IMR-90 (cell line): ENCODE measurements around the gene CHMP4B. TPM values are rescaled to one million over a fixed set of nuclear protein-coding genes. Genes with fewer than 3 reads are reported as not detected.

Experiments
- ATAC-seq: fragments of 200-7000 bp; cut with Tn5 transposase; 2 replicates; pipeline ENCODE4 v1.9.1; 2020; ENCODE audit warnings: low read depth, mild to moderate bottlenecking, moderate library complexity
- BruUV-seq: library from RNA; stranded (reverse); fragments of 400-500 nt; replicated peaks from 2 replicates; lab custom pipeline; 2021; lab: Mats Ljungman, UMichigan
- CTCF ChIA-PET: fragments of 300-600 bp; formaldehyde crosslinking; extraction: SDS; loops from one replicate; lab custom pipeline; 2021; ENCODE audit warnings: antibody characterized with exemption; lab: Yijun Ruan, JAX
- POLR2A ChIA-PET: fragments of 300-600 bp; sonication (Branson Sonifier 250); formaldehyde crosslinking; loops from one replicate; lab custom pipeline; 2022; ENCODE audit warnings: antibody characterized with exemption; ENCODE audit not compliant: unreplicated experiment; lab: Charles Lee
- DNase-seq: peaks from one replicate; pipeline ENCODE4 v3.0.0; 2013
- H2AFZ ChIP-seq: replicated peaks from 2 replicates; pipeline ENCODE3; 2013; ENCODE audit warnings: low read length, mild to moderate bottlenecking; ENCODE audit not compliant: poor library complexity
- H2AK5ac ChIP-seq: 2 replicates; pipeline ENCODE4 v1.6.1; 2013; ENCODE audit warnings: low read depth, low read length, inconsistent platforms
- H2AK9ac ChIP-seq: replicated peaks from 2 replicates; pipeline ENCODE3; 2013; ENCODE audit warnings: mild to moderate bottlenecking, low read depth, low read length, moderate library complexity; ENCODE audit not compliant: poor library complexity
- H2BK120ac ChIP-seq: 2 replicates; pipeline ENCODE4 v1.6.1; 2013; ENCODE audit warnings: low read depth, low read length, inconsistent platforms
- H2BK15ac ChIP-seq: 3 replicates; pipeline ENCODE4 v1.6.1; 2013; ENCODE audit warnings: low read depth, low read length, inconsistent platforms
- H2BK20ac ChIP-seq: 2 replicates; pipeline ENCODE4 v1.6.1; 2013; ENCODE audit warnings: low read depth, mild to moderate bottlenecking, inconsistent platforms, low read length, moderate library complexity
- H2BK5ac ChIP-seq: 2 replicates; pipeline ENCODE4 v1.6.1; 2013; ENCODE audit warnings: mild to moderate bottlenecking, low read depth, low read length, inconsistent platforms; ENCODE audit not compliant: poor library complexity, severe bottlenecking
- H3K14ac ChIP-seq: replicated peaks from 2 replicates; pipeline ENCODE4 v1.6.1; 2013; ENCODE audit warnings: low read depth, low read length, inconsistent platforms
- H3K18ac ChIP-seq: 2 replicates; pipeline ENCODE4 v1.6.1; 2013; ENCODE audit warnings: low read depth, low read length, control low read depth
- H3K23ac ChIP-seq: 2 replicates; pipeline ENCODE4 v1.6.1; 2013; ENCODE audit warnings: low read depth, low read length, inconsistent platforms
- H3K27ac ChIP-seq: 2 replicates; pipeline ENCODE4 v1.5.1; 2013; ENCODE audit warnings: mild to moderate bottlenecking, control low read depth, low read length; ENCODE audit not compliant: insufficient read depth
- H3K27me3 ChIP-seq: 2 replicates; pipeline ENCODE4 v1.6.1; 2013; ENCODE audit warnings: low read length; ENCODE audit not compliant: control insufficient read depth, insufficient read depth
- H3K36me3 ChIP-seq: 2 replicates; pipeline ENCODE4 v1.6.1; 2013; ENCODE audit warnings: low read length, mixed read lengths; ENCODE audit not compliant: control insufficient read depth, insufficient read depth
- H3K4ac ChIP-seq: 2 replicates; pipeline ENCODE4 v1.6.1; 2013; ENCODE audit warnings: low read depth, low read length, inconsistent platforms
- H3K4me1 ChIP-seq: 2 replicates; pipeline ENCODE4 v1.6.1; 2013; ENCODE audit warnings: low read length, mixed read lengths; ENCODE audit not compliant: control insufficient read depth, insufficient read depth
- H3K4me2 ChIP-seq: 2 replicates; pipeline ENCODE4 v1.6.1; 2013; ENCODE audit warnings: low read depth, mild to moderate bottlenecking, control low read depth, low read length, moderate library complexity
- H3K4me3 ChIP-seq: 2 replicates; pipeline ENCODE4 v1.5.1; 2013; ENCODE audit warnings: low read depth, mild to moderate bottlenecking, control low read depth, low read length, moderate library complexity; ENCODE audit not compliant: insufficient read depth
- H3K56ac ChIP-seq: 2 replicates; pipeline ENCODE4 v1.6.1; 2013; ENCODE audit warnings: low read length, inconsistent platforms; ENCODE audit not compliant: insufficient read depth; ENCODE audit errors: extremely low read depth
- H3K79me1 ChIP-seq, 2 experiments: 2 replicates each; pipeline ENCODE4 v1.6.1; 2013; ENCODE audit warnings: low read length in 2 of 2, inconsistent platforms in 1 of 2, low read depth in 1 of 2
- H3K9ac ChIP-seq: 2 replicates; pipeline ENCODE4 v1.6.1; 2013; ENCODE audit warnings: low read depth, low read length, control low read depth
- H3K9me1 ChIP-seq: 2 replicates; pipeline ENCODE4 v1.6.1; 2013; ENCODE audit warnings: low read length, inconsistent platforms; ENCODE audit not compliant: insufficient read depth
- H3K9me3 ChIP-seq: 2 replicates; pipeline ENCODE4 v1.6.1; 2013; ENCODE audit warnings: low read length; ENCODE audit not compliant: control insufficient read depth, insufficient read depth
- H4K20me1 ChIP-seq: 2 replicates; pipeline ENCODE4 v1.6.1; 2013; ENCODE audit warnings: low read length, inconsistent platforms; ENCODE audit not compliant: insufficient read depth
- H4K5ac ChIP-seq: 2 replicates; pipeline ENCODE4 v1.6.1; 2013; ENCODE audit warnings: mild to moderate bottlenecking, low read depth, low read length, control low read depth
- H4K8ac ChIP-seq, 2 experiments: 2 replicates each; pipeline ENCODE4 v1.6.1; 2013; ENCODE audit warnings: low read depth in 2 of 2, low read length in 2 of 2, control low read depth in 1 of 2, inconsistent platforms in 1 of 2
- H4K91ac ChIP-seq: 2 replicates; pipeline ENCODE4 v1.6.1; 2013; ENCODE audit warnings: low read depth, low read length, inconsistent platforms; ENCODE audit not compliant: insufficient read depth
- BHLHE40 ChIP-seq: fragments of 150-350 bp; IDR thresholded peaks from 2 replicates; pipeline ENCODE4 v1.6.1; 2016; ENCODE audit warnings: mild to moderate bottlenecking, low read depth, low read length
- ELK1 ChIP-seq: fragments of 150-350 bp; IDR thresholded peaks from 2 replicates; pipeline ENCODE4 v1.6.1; 2016; ENCODE audit warnings: low read depth, mild to moderate bottlenecking, low read length, moderate library complexity, borderline replicate concordance
- FOS ChIP-seq: fragments of 150-350 bp; IDR thresholded peaks from 2 replicates; pipeline ENCODE4 v1.6.1; 2016; ENCODE audit warnings: low read depth, low read length
- MAFK ChIP-seq: IDR thresholded peaks from 2 replicates; pipeline ENCODE4 v1.6.1; 2012; ENCODE audit warnings: low read depth, low read length, improper control_type of control experiment
- MAZ ChIP-seq: IDR thresholded peaks from 2 replicates; pipeline ENCODE4 v1.6.1; 2012; ENCODE audit warnings: low read depth, mild to moderate bottlenecking, low read length, improper control_type of control experiment, moderate library complexity, borderline replicate concordance
- MXI1 ChIP-seq: IDR thresholded peaks from 2 replicates; pipeline ENCODE4 v1.6.1; 2012; ENCODE audit warnings: low read depth, mild to moderate bottlenecking, low read length, moderate library complexity, borderline replicate concordance
- POLR2A ChIP-seq: IDR thresholded peaks from 2 replicates; pipeline ENCODE4 v1.6.1; 2012; ENCODE audit warnings: mild to moderate bottlenecking, low read depth, low read length
- RCOR1 ChIP-seq: IDR thresholded peaks from 2 replicates; pipeline ENCODE4 v1.6.1; 2012; ENCODE audit warnings: mild to moderate bottlenecking, low read length, improper control_type of control experiment; ENCODE audit not compliant: insufficient replicate concordance
- RFX5 ChIP-seq: IDR thresholded peaks from 2 replicates; pipeline ENCODE4 v1.8.0; 2012; ENCODE audit warnings: low read depth, mild to moderate bottlenecking, low read length, moderate library complexity
- SMC3 ChIP-seq: fragments of 150-350 bp; IDR thresholded peaks from 2 replicates; pipeline ENCODE4 v1.6.1; 2016; ENCODE audit warnings: low read depth, mild to moderate bottlenecking, antibody characterized with exemption, low read length, moderate library complexity
- WGBS, 2 experiments: methylation state at CpG; one replicate each; pipeline versions ENCODE4 v1.1.5 to v1.1.7; 2013; ENCODE audit warnings: missing lambda C conversion rate in 2 of 2; ENCODE audit not compliant: insufficient read length in 1 of 2; ENCODE audit errors: extremely low coverage in 2 of 2; 5-methylcytosine and 5-hydroxymethylcytosine counted together
- dilution Hi-C: fragments of 300-500 bp; cut with HindIII; formaldehyde crosslinking; loops from one replicate; pipeline ENCODE4 v1.14.3; 2018; ENCODE audit warnings: low sequenced_read_pairs; ENCODE audit not compliant: unreplicated experiment
- in situ Hi-C: fragments of 300-500 bp; cut with MboI; formaldehyde crosslinking; loops from 3 replicates; pipeline ENCODE4 v1.14.3; 2019; ENCODE audit warnings: low sequenced_read_pairs, inconsistent platforms, mixed read lengths
- intact Hi-C: fragments of 100-400 bp; cut with micrococcal nuclease; formaldehyde crosslinking; loops from 2 replicates; pipeline ENCODE4 v1.10.0; 2022
- polyA plus RNA-seq, 3 experiments: library from polyadenylated mRNA; depleted of rRNA; stranded (reverse); fragments of >200 nt; gene quantifications; 2 replicates each; pipeline ENCODE4 v1.2.3, GENCODE V29; 2012; ENCODE audit warnings: low replicate concordance in 1 of 3
- total RNA-seq: library from RNA; depleted of rRNA; stranded (reverse); fragments of >200 nt; gene quantifications from 2 replicates; pipeline ENCODE4 v1.2.3, GENCODE V29; 2012
- TF ChIP-seq, protein P1 (sequence below): fragments of 150-350 bp; IDR thresholded peaks from 2 replicates; pipeline ENCODE4 v1.6.1; 2017; ENCODE audit warnings: mild to moderate bottlenecking, antibody characterized with exemption, low read length, low read depth

Gene CHMP4B
- total and polyA plus RNA-seq, 2 of the 4 experiments (the other 2 are of a cell fraction): 30.3 to 94.8 TPM

GRCh38 chr20:33866398-33867100 lies 55.4 kb downstream of the CHMP4B start:
- ChIA-PET CTCF (no interaction called here), POLR2A (no interaction called here)
- H3K9me3 ChIP-seq: no peaks in the 10 kb centered on the region
- H3K27ac ChIP-seq: no peak overlapping the region
- no peaks in the 10 kb centered on the region for H3K36me3 ChIP-seq
- 0 out of 2 replicates have a peak, but pooled peaks cover under 1% of the 10 kb centered on the region for H3K9me1 ChIP-seq
- no peak overlapping the region for H3K56ac ChIP-seq
- no peak overlapping the region for H3K18ac ChIP-seq
- H3K79me1 ChIP-seq: no peaks in the 10 kb centered on the region
- H2BK15ac ChIP-seq: no peak overlapping the region
- no peak overlapping the region for H3K4ac ChIP-seq
- no peak overlapping the region for H3K4me3 ChIP-seq
- dilution Hi-C loops: no loop called here
- H3K4me1 ChIP-seq: peaks cover 7% of the 10 kb centered on the region; the same call in 1 of the 2 replicates
- no peak overlapping the region for H4K8ac ChIP-seq
- in situ Hi-C loops: loop anchor here (10.0 kb wide), 1 partner anchor 268 kb away; no protein-coding TSS in a partner anchor
- H2AFZ ChIP-seq: no peak overlapping the region
- 80% methylated on average over 4 of the region's 11 CpGs; no CpG with 5 or more reads in 1 of the 2 experiments for WGBS, 2 experiments
- no peak overlapping the region for H3K14ac ChIP-seq
- H2BK5ac ChIP-seq: no peak overlapping the region
- H2AK5ac ChIP-seq: no peak overlapping the region
- H2BK20ac ChIP-seq: no peak overlapping the region
- intact Hi-C loops: no loop called here
- H4K91ac ChIP-seq: no peak overlapping the region
- H3K27me3 ChIP-seq: peaks cover 3% of the 10 kb centered on the region
- TF ChIP-seq ELK1 (no peak), RFX5 (no peak), BHLHE40 (no peak), SMC3 (no peak), RCOR1 (no peak), MAFK (no peak), FOS (no peak), POLR2A (no peak), MXI1 (no peak), MAZ (no peak)
- TF ChIP-seq, protein P1, sequence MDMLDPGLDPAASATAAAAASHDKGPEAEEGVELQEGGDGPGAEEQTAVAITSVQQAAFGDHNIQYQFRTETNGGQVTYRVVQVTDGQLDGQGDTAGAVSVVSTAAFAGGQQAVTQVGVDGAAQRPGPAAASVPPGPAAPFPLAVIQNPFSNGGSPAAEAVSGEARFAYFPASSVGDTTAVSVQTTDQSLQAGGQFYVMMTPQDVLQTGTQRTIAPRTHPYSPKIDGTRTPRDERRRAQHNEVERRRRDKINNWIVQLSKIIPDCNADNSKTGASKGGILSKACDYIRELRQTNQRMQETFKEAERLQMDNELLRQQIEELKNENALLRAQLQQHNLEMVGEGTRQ: no peak
- BruUV-seq: no TSS peak
- no peak overlapping the region for H3K4me2 ChIP-seq
- H2AK9ac ChIP-seq: no peak overlapping the region
- H4K5ac ChIP-seq: no peak overlapping the region
- no peak for DNase-seq
- no peak for ATAC-seq
- no peak overlapping the region for H3K9ac ChIP-seq
- H3K23ac ChIP-seq: no peak overlapping the region; the same call in 1 of the 2 replicates
- H2BK120ac ChIP-seq: no peak overlapping the region
- H4K20me1 ChIP-seq: no peaks in the 10 kb centered on the region; the same call in none of the 2 replicates
